ENCODE results near the gene KRT76.

KRT76 gene

DNA sequence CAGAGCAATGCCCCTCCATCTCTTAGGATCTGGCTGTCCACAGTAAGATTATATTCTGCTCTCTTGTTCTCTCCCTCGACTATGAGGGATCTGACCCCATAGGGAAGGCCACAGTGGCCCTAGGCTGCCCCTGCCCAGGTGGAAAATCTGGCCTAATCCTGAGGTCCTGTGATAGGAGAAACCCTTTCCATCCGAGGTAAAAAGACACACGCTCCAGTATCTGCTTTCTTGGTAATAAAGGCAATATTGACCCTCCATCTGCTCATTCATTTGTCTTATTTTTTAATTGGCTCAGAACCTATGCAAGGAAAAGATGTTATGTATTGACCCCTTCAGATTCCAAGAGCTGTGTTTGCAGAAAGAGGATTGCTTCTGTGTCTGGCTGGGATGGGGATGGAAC lies 9.7 kb downstream of the KRT76 start:
- TF ChIP-seq, protein P1, sequence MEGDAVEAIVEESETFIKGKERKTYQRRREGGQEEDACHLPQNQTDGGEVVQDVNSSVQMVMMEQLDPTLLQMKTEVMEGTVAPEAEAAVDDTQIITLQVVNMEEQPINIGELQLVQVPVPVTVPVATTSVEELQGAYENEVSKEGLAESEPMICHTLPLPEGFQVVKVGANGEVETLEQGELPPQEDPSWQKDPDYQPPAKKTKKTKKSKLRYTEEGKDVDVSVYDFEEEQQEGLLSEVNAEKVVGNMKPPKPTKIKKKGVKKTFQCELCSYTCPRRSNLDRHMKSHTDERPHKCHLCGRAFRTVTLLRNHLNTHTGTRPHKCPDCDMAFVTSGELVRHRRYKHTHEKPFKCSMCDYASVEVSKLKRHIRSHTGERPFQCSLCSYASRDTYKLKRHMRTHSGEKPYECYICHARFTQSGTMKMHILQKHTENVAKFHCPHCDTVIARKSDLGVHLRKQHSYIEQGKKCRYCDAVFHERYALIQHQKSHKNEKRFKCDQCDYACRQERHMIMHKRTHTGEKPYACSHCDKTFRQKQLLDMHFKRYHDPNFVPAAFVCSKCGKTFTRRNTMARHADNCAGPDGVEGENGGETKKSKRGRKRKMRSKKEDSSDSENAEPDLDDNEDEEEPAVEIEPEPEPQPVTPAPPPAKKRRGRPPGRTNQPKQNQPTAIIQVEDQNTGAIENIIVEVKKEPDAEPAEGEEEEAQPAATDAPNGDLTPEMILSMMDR (IDR thresholded peaks at IDR 0.05; ENCODE audit: borderline replicate concordance, control extremely low read depth, extremely low read depth, insufficient read depth, missing control alignments) = no peak
- DNase-seq (ENCODE audit: low spot score) = no peak
- in situ Hi-C loops (cut with MboI; ENCODE audit: low sequenced_read_pairs, unreplicated experiment) = no loop called here

- in situ Hi-C loops (cut with MboI; ENCODE audit: low sequenced_read_pairs, unreplicated experiment) = no loop called here
- TF ChIP-seq, protein P1 (IDR thresholded peaks at IDR 0.05; ENCODE audit: borderline replicate concordance, control extremely low read depth, extremely low read depth, insufficient read depth, missing control alignments) = no peak
- no peak for DNase-seq (ENCODE audit: low spot score)
Observed at GRCh38 chr12:52767020-52767379, 10.1 kb downstream of the KRT76 start.

DNA sequence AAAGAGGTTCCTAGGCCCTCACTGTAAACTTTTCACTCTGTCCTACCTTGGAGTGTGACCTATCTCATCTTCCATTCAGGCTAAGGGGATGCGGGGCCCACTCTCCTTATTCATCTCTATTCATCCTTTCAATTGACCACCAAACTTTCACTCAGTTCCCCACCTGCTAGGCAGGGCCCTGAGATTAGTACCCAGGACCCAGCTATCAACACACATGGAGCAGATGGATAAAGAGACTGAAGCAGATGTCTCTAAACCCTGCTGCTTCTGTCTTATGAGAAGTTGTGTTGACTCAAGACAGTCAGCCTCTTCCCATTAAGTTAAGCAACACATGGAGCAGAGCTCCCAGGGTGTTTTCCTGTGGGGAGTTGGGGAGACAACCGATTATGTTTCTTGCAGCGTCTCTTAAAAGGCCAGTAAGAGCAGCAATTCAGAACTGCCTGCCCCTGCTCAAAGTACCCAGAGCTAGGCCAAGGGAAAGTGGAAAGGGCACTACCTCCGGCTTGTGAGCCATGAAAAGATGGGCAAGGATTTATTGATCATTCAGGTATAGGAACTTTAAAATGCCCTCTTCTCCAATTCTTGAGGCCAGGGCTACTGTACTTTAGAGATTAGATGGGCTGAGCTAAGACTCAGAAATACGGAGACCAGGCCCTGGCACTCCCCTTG lies 10.7 kb downstream of the KRT76 start:
- in situ Hi-C loops (cut with MboI; ENCODE audit: low sequenced_read_pairs, unreplicated experiment) = no loop called here
- no peak for DNase-seq (ENCODE audit: low spot score)
- TF ChIP-seq, protein P1 (IDR thresholded peaks at IDR 0.05; ENCODE audit: borderline replicate concordance, control extremely low read depth, extremely low read depth, insufficient read depth, missing control alignments) = no peak

DNA sequence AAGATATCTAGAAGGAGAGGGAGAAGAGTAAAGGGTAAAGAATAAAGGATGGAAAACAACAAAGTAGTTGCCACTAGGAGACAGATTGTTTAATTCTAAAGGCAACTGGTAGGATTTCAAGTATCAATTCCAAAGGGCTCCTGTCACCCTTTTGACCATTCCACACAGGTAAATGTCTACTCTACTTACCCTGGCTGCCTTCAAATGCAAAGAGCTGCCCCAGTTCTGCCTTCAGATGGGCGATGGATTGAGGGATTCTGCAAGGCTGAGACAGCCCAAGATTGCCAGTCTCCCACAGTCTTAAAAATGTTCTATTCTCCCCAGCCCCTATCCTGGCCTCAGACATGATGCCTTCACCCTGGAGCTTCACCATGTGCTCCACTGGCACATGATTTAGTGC lies 11.4 kb downstream of the KRT76 start:
- TF ChIP-seq, protein P1 (IDR thresholded peaks at IDR 0.05; ENCODE audit: borderline replicate concordance, control extremely low read depth, extremely low read depth, insufficient read depth, missing control alignments) = no peak
- DNase-seq (ENCODE audit: low spot score) = no peak
- in situ Hi-C loops (cut with MboI; ENCODE audit: low sequenced_read_pairs, unreplicated experiment) = no loop called here

GRCh38 chr12:52763991-52764390 lies 13.2 kb downstream of the KRT76 start:
- TF ChIP-seq, protein P1 (IDR thresholded peaks at IDR 0.05; ENCODE audit: borderline replicate concordance, control extremely low read depth, extremely low read depth, insufficient read depth, missing control alignments) = no peak
- no peak for DNase-seq (ENCODE audit: low spot score)
- in situ Hi-C loops (cut with MboI; ENCODE audit: low sequenced_read_pairs, unreplicated experiment) = no loop called here

DNA sequence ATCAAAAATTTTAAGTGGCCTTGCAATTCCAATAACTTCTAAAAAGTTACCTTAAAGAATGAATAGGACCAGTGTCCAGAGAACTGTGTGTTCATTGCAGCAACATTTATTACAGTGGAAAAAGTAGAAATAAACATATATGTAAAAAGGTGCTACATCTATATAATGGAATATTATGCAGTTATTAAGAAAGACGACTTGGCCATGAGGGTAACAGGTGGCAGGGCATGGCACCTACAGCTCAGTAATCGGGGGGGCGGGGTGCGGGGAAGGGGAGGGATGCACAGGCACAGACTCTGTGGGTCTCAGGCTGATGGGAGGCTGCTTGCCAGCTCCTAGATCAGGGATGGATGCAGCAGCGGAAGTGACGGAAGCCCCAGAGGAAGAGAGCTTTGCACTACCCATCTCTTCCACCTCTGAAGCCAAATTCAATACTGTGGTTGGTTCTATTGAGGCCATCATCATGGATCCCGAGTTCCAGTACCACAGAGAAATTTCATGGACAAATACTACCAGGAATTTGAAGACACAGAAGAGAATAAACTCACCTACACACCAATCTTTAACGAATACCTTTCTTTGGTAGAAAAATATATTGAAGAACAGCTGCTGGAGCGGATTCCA lies 14.0 kb downstream of the KRT76 start:
- TF ChIP-seq, protein P1 (IDR thresholded peaks at IDR 0.05; ENCODE audit: borderline replicate concordance, control extremely low read depth, extremely low read depth, insufficient read depth, missing control alignments) = no peak
- DNase-seq (ENCODE audit: low spot score) = no peak
- in situ Hi-C loops (cut with MboI; ENCODE audit: low sequenced_read_pairs, unreplicated experiment) = no loop called here
